Tibial artery (tissue), 4 donors: Measurements from ENCODE around the gene IL17REL.
"Not testable (repeated sequence)": the region's sequence is repeated elsewhere in the genome, so short reads cannot be mapped to it uniquely, and the experiment has no call there.

ENCODE experiments used
- DNase-seq, 2 donors: peaks; one replicate each; pipeline ENCODE4 v3.0.0-alpha.2; 2019
- H3K27ac ChIP-seq, 2 donors: fragments of 200-600 bp; sonication (generic) in 1 of 2; 1 replicate in 1 of 2; 2 replicates in 1 of 2; pipeline ENCODE4 v1.5.1; 2018 to 2019; ENCODE audit warnings: mild to moderate bottlenecking in 1 of 2
- H3K27me3 ChIP-seq, 2 donors: fragments of 200-600 bp; sonication (generic) in 1 of 2; one replicate each; pipeline versions ENCODE4 v1.5.1 to v1.6.0; 2016 to 2019
- H3K36me3 ChIP-seq, 3 donors: fragments of 200-600 bp; sonication (generic) in 2 of 3; one replicate each; pipeline ENCODE4 v1.5.1; 2016 to 2019; ENCODE audit warnings: mild to moderate bottlenecking in 2 of 3
- H3K4me1 ChIP-seq, 4 donors: fragments of 200-600 bp; sonication (generic) in 2 of 4; 1 replicate in 3 of 4; 2 replicates in 1 of 4; pipeline ENCODE4 v1.5.1; 2016 to 2019
- H3K4me3 ChIP-seq, 2 donors: fragments of 200-600 bp; sonication (generic) in 1 of 2; 1 replicate in 1 of 2; 2 replicates in 1 of 2; pipeline ENCODE4 v1.5.1; 2018 to 2019; ENCODE audit warnings: mild to moderate bottlenecking in 2 of 2
- H3K9me3 ChIP-seq, 3 donors: fragments of 200-600 bp; sonication (generic) in 1 of 3; one replicate each; pipeline ENCODE4 v1.5.1; 2016 to 2019
- CTCF ChIP-seq, 2 experiments: fragments of 200-600 bp in 1 of 2; fragments of 450-650 bp in 1 of 2; IDR thresholded peaks; one replicate each; pipeline ENCODE4 v1.5.1; 2017 to 2019; ENCODE audit warnings: antibody characterized with exemption in 2 of 2, mild to moderate bottlenecking in 1 of 2, moderate library complexity in 1 of 2
- intact Hi-C: fragments of 100-400 bp; cut with DNase I; formaldehyde crosslinking; loops from one replicate; pipeline ENCODE4 v1.15.0; 2023; ENCODE audit warnings: low total_unique reads

The IL17REL gene

DNA sequence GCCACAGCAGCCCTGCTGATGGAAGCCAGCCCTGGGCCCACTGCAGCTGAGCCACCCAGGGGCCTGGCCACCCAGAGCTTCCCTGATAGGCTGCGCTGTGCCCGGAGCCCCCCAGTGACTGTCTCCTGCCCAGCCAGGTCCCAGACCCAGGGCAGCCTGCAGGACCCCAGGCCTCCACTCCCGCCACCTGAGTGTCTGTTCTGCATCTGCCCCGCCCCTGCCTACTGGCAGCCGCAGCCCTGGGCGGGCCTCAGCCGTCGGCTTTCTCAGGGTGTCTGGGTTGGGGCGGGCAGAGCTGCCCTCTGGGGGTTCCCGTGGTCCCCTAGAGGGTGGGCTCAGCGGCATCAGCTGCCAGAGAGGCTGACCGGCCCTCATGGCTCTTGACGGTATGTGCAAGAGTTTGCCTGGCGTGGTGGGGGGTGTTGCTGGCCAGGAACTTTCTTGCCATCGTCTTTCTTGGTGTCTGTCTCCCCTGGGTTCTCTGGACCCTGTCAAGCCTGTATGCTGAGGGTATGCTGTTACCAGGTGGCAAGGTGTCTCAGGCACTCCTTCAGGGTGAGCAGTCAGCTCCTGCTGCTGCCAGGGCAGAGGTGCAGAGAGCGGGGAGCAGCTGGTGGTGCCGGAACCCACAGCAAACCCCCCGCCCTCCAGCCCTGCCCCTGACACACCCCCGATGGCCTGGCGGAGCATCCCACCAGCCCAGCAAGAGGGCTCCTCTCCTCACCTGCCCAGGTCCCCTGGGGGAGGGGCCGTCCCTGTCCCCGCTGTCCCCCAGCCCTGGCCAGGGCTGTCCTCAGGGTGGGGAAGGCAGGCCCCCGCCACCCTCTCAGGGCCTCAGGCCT lies 64.2 kb downstream of the IL17REL start:
- intact Hi-C loops: no loop called here
- Histone ChIP-seq H3K36me3 (no peaks in the 10 kb centered on the region), H3K27ac (no peak overlapping the region), H3K4me3 (no peak overlapping the region), H3K4me1 (peaks cover 0 to 49% (median 21%) of the 10 kb centered on the region in 4 donors), H3K27me3 (no peaks in the 10 kb centered on the region), H3K9me3 (no peaks in the 10 kb centered on the region)
- DNase-seq: no peak
- TF ChIP-seq CTCF (IDR thresholded peaks at IDR 0.05): no peak

DNA sequence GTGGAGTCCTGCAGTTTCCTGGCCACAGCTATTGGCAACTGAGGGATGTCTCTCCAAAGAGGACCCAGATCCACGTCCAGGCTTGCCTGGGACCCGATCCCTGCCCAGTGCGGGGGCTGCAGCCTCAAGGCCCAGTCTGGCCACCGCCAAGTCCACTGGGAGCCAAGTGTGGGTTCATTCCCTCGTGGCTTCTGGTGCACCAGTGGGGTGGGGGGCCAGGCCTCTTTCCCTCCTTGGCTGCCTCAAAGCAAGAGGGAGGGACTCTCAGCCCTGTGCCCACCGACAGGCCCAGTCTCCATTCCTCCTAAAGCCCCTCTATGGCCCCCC lies 65.3 kb downstream of the IL17REL start:
- intact Hi-C loops: no loop called here

GRCh38 chr22:49946612-49947295 lies 65.8 kb downstream of the IL17REL start:
- Histone ChIP-seq H3K27me3 (no peaks in the 10 kb centered on the region), H3K27ac (no peak overlapping the region), H3K36me3 (no peaks in the 10 kb centered on the region), H3K9me3 (no peaks in the 10 kb centered on the region), H3K4me3 (no peak overlapping the region), H3K4me1 (peaks cover 0 to 34% (median 7%) of the 10 kb centered on the region in 4 donors)
- DNase-seq: no peak
- intact Hi-C loops: no loop called here
- TF ChIP-seq CTCF (IDR thresholded peaks at IDR 0.05): no peak

More for the DNA sequence above, 65.3 kb downstream of the IL17REL start:
- DNase-seq: no peak
- H3K4me1 ChIP-seq: peaks cover 0 to 39% (median 12%) of the 10 kb centered on the region in 4 donors
- H3K9me3 ChIP-seq: no peaks in the 10 kb centered on the region
- H3K4me3 ChIP-seq: no peak overlapping the region
- no peaks in the 10 kb centered on the region for H3K36me3 ChIP-seq
- no peaks in the 10 kb centered on the region for H3K27me3 ChIP-seq
- no peak overlapping the region for H3K27ac ChIP-seq
- no peak for TF ChIP-seq CTCF (IDR thresholded peaks at IDR 0.05)

DNA sequence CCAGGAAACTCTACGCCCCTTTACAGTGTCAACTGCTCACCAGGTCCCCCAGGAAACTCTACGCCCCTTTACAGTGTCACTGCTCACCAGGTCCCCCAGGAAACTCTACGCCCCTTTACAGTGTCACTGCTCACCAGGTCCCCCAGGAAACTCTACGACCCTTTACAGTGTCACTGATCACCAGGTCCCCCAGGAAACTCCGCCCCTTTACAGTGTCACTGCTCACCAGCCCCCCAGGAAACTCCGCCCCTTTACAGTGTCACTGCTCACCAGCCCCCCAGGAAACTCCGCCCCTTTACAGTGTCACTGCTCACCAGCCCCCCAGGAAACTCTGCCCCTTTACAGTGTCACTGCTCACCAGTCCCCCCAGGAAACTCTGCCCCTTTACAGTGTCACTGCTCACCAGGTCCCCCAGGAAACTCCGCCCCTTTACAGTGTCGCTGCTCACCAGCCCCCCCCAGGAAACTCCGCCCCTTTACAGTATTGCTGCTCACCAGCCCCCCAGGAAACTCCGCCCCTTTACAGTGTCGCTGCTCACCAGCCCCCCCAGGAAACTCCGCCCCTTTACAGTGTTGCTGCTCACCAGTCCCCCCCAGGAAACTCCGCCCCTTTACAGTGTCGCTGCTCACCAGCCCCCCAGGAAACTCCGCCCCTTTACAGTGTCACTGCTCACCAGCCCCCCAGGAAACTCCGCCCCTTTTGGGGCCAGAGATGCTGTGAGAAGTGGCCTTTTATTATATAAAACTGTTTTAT lies 67.3 kb downstream of the IL17REL start:
- DNase-seq, H3K27me3 ChIP-seq, H3K27ac ChIP-seq, H3K9me3 ChIP-seq, H3K36me3 ChIP-seq, H3K4me3 ChIP-seq, intact Hi-C loops: not testable (repeated sequence)
- H3K4me1 ChIP-seq: peaks cover 0 to 21% (median 0%) of the 10 kb centered on the region in 4 donors
